ENCODE data around the gene C10orf90.

C10orf90 gene

DNA sequence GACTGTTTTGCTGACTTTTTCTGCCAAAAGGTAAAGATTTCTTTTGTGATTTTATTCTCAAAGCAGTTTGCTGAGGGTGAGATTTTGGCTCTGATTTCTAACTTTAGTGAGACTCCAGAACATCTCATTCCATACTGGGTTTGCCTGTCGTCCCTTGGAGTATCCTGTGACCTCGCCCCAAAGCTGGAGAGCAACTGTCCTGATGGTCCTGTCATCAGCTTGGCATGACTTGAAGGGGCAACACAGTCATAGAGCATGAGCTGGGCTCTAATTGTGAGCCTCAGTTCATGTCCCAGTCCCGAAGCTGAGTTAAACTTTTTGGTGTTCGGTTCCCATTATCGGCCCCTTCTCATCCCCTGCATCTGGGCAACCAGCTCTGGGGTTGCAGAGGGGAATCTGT, 23.4 kb downstream of the C10orf90 start:
- TF ChIP-seq, protein P1, sequence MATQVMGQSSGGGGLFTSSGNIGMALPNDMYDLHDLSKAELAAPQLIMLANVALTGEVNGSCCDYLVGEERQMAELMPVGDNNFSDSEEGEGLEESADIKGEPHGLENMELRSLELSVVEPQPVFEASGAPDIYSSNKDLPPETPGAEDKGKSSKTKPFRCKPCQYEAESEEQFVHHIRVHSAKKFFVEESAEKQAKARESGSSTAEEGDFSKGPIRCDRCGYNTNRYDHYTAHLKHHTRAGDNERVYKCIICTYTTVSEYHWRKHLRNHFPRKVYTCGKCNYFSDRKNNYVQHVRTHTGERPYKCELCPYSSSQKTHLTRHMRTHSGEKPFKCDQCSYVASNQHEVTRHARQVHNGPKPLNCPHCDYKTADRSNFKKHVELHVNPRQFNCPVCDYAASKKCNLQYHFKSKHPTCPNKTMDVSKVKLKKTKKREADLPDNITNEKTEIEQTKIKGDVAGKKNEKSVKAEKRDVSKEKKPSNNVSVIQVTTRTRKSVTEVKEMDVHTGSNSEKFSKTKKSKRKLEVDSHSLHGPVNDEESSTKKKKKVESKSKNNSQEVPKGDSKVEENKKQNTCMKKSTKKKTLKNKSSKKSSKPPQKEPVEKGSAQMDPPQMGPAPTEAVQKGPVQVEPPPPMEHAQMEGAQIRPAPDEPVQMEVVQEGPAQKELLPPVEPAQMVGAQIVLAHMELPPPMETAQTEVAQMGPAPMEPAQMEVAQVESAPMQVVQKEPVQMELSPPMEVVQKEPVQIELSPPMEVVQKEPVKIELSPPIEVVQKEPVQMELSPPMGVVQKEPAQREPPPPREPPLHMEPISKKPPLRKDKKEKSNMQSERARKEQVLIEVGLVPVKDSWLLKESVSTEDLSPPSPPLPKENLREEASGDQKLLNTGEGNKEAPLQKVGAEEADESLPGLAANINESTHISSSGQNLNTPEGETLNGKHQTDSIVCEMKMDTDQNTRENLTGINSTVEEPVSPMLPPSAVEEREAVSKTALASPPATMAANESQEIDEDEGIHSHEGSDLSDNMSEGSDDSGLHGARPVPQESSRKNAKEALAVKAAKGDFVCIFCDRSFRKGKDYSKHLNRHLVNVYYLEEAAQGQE (IDR thresholded peaks at IDR 0.05; ENCODE audit: insufficient read depth in 1 of 2, low read depth in 2 of 2, low read length in 2 of 2) = no peak
- TF ChIP-seq POLR2AphosphoS5 (IDR thresholded peaks at IDR 0.05; ENCODE audit: low read depth, low read length) (no peak), SIN3A (IDR thresholded peaks at IDR 0.05; ENCODE audit: borderline replicate concordance, insufficient read depth, low read length) (no peak), FOXP2 (optimal IDR thresholded peaks at IDR 0.05; ENCODE audit: borderline replicate concordance, extremely low read depth, extremely low read length, insufficient read depth) (no peak), TAF1 (IDR thresholded peaks at IDR 0.05; ENCODE audit: borderline replicate concordance, insufficient read depth, low read length) (no peak)

DNA sequence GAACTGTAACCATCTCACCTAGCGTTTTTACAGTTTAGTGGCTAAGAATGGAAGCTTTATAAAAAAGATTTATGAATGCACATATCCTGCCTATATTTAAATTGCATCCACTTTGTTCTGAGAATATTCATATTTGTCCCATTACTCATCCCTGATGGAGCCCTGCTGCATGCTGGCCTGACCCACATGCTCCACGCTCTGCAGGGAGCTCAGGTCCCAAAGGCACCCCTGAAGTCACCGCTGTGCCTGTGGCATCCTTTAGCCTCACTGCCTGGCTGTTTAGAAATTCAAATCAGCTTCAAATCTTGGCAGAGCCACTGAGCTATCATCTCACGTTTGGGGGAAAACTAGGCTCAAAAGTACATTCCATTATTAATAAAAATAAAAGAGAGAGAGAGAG, 24.4 kb downstream of the C10orf90 start:
- no peak for TF ChIP-seq TAF1 (IDR thresholded peaks at IDR 0.05; ENCODE audit: borderline replicate concordance, insufficient read depth, low read length)
- TF ChIP-seq POLR2AphosphoS5 (IDR thresholded peaks at IDR 0.05; ENCODE audit: low read depth, low read length) = no peak
- TF ChIP-seq FOXP2 (optimal IDR thresholded peaks at IDR 0.05; ENCODE audit: borderline replicate concordance, extremely low read depth, extremely low read length, insufficient read depth) = no peak
- TF ChIP-seq, protein P1 (IDR thresholded peaks at IDR 0.05; ENCODE audit: insufficient read depth in 1 of 2, low read depth in 2 of 2, low read length in 2 of 2) = no peak

DNA sequence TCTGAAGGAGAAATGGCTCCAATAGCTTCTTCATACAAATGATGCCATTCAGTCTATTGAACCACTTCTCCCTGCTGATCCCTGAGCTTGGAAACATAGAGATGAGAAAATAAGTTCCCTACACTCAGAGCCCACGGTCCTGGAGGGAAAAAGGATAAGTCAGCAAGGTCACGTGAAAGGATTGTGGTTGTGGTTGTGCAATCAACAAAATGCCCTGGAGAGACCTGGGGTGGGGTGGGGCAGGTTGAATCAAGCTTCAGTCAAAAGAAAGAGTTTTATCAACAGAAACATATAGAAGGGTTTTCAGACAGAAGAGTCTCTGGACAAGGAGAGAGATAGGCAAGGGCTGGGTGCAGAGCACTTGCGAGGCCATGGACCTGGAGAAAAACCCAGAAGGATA, 30.1 kb downstream of the C10orf90 start:
- TF ChIP-seq, protein P1 (IDR thresholded peaks at IDR 0.05; ENCODE audit: insufficient read depth in 1 of 2, low read depth in 2 of 2, low read length in 2 of 2) = no peak
- TF ChIP-seq POLR2AphosphoS5 (IDR thresholded peaks at IDR 0.05; ENCODE audit: low read depth, low read length) (no peak), FOXP2 (optimal IDR thresholded peaks at IDR 0.05; ENCODE audit: borderline replicate concordance, extremely low read depth, extremely low read length, insufficient read depth) (no peak), SIN3A (IDR thresholded peaks at IDR 0.05; ENCODE audit: borderline replicate concordance, insufficient read depth, low read length) (no peak), TAF1 (IDR thresholded peaks at IDR 0.05; ENCODE audit: borderline replicate concordance, insufficient read depth, low read length) (no peak)

DNA sequence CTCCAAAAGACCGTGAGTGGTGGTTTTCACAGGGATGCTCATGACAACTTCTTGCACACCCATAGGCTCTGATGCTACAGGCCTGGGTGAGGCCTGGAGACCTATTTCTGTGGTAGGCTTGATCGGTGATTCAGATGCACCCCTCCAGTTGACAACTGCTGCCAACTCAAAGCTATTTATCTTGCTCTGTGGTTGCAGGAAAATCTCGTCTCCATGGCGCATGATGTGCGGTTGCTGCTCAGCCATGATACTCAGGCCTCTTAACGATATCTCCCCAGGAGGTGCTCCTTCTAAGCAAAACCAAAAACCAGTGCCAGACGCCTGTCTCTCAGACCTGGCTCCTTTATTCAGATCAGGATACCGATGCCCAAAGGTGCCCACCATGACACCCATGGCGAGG, 31.4 kb downstream of the C10orf90 start:
- TF ChIP-seq SIN3A (IDR thresholded peaks at IDR 0.05; ENCODE audit: borderline replicate concordance, insufficient read depth, low read length) = no peak
- TF ChIP-seq POLR2AphosphoS5 (IDR thresholded peaks at IDR 0.05; ENCODE audit: low read depth, low read length) = no peak
- TF ChIP-seq, protein P1 (IDR thresholded peaks at IDR 0.05; ENCODE audit: insufficient read depth in 1 of 2, low read depth in 2 of 2, low read length in 2 of 2) = no peak
- TF ChIP-seq FOXP2 (optimal IDR thresholded peaks at IDR 0.05; ENCODE audit: borderline replicate concordance, extremely low read depth, extremely low read length, insufficient read depth) = no peak
- no peak for TF ChIP-seq TAF1 (IDR thresholded peaks at IDR 0.05; ENCODE audit: borderline replicate concordance, insufficient read depth, low read length)

DNA sequence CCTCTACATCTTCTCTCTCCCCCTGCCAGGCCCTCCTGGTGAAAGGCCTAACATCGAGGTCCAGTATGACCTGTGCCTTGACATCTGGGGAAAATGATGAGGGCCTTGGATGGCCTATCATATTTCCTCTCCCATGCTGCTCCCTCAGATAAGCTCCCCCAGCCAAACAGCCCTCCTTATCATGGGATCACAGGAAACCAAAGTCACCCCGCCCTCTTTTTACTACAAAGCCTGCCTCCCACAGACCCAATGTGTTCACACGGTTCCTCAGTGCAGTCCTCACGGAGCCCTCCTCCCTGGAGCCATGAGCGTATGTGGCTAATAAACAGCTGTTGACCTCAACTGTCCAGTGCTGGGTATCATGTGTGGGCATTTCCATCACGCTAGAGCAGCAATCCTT, 32.0 kb downstream of the C10orf90 start:
- TF ChIP-seq, protein P1 (IDR thresholded peaks at IDR 0.05; ENCODE audit: insufficient read depth in 1 of 2, low read depth in 2 of 2, low read length in 2 of 2) = no peak
- no peak for TF ChIP-seq POLR2AphosphoS5 (IDR thresholded peaks at IDR 0.05; ENCODE audit: low read depth, low read length)
- no peak for TF ChIP-seq FOXP2 (optimal IDR thresholded peaks at IDR 0.05; ENCODE audit: borderline replicate concordance, extremely low read depth, extremely low read length, insufficient read depth)
- TF ChIP-seq TAF1 (IDR thresholded peaks at IDR 0.05; ENCODE audit: borderline replicate concordance, insufficient read depth, low read length) = no peak
- TF ChIP-seq SIN3A (IDR thresholded peaks at IDR 0.05; ENCODE audit: borderline replicate concordance, insufficient read depth, low read length) = no peak
